Activated naive CD4-positive, alpha-beta T cell treated with anti-CD3 and anti-CD28 coated beads, Interleukin-2, amount 10 ng/mL, durations not matched to agents 5 hours and 36 hours (primary cell): ENCODE data around the gene ULBP3. TPM values are rescaled to one million over a fixed set of nuclear protein-coding genes. Genes with fewer than 3 reads are reported as not detected.

ENCODE experiments used
- total RNA-seq, 2 experiments: library from RNA; stranded (reverse); gene quantifications; one replicate each; pipeline ENCODE4 v1.2.3, GENCODE V29; 2021

The ULBP3 gene
- 1 to 10 TPM; 1.7 to 1.8 TPM for total RNA-seq

GRCh38 chr6:150068720-150069648 is at the start of gene ULBP3:
Gene ULBP3, minus strand, starts transcription at chr6:150069121. Its CDS starts 55 bp downstream, at chr6:150069066.

GRCh38 chr6:150025201-150025917 is 43.6 kb downstream of the ULBP3 start, which contains the start of gene RAET1L:
Gene RAET1L, minus strand, starts transcription at chr6:150025532. Its CDS starts 61 bp downstream, at chr6:150025471.

Other genes with a start within 250 kb of the ULBP3 start
- gene LRP11, start 204.8 kb downstream of the ULBP3 start, total RNA-seq: 1 to 10 TPM; 4.6 to 4.9 TPM
- gene RAET1E, start 171.0 kb downstream of the ULBP3 start, total RNA-seq: not detected
- gene RAET1G, start 146.0 kb downstream of the ULBP3 start, total RNA-seq: not detected
- 1 to 10 TPM; 2.7 to 3.4 TPM for gene ULBP2, start 127.1 kb downstream of the ULBP3 start, total RNA-seq
- under 1 TPM; 0.82 to 0.96 TPM for gene ULBP1, start 105.2 kb downstream of the ULBP3 start, total RNA-seq
- gene RAET1L, start 43.6 kb downstream of the ULBP3 start, total RNA-seq: not detected
- gene PPP1R14C, start 73.9 kb upstream of the ULBP3 start, total RNA-seq: not detected